Measurements from ENCODE around the gene ZNF805.
A peak's percentile ranks its signal among the peaks of the same experiment; 100 is the strongest.
"Not testable (repeated sequence)": the region's sequence is repeated elsewhere in the genome, so short reads cannot be mapped to it uniquely, and the experiment has no call there.

ZNF805 gene

DNA sequence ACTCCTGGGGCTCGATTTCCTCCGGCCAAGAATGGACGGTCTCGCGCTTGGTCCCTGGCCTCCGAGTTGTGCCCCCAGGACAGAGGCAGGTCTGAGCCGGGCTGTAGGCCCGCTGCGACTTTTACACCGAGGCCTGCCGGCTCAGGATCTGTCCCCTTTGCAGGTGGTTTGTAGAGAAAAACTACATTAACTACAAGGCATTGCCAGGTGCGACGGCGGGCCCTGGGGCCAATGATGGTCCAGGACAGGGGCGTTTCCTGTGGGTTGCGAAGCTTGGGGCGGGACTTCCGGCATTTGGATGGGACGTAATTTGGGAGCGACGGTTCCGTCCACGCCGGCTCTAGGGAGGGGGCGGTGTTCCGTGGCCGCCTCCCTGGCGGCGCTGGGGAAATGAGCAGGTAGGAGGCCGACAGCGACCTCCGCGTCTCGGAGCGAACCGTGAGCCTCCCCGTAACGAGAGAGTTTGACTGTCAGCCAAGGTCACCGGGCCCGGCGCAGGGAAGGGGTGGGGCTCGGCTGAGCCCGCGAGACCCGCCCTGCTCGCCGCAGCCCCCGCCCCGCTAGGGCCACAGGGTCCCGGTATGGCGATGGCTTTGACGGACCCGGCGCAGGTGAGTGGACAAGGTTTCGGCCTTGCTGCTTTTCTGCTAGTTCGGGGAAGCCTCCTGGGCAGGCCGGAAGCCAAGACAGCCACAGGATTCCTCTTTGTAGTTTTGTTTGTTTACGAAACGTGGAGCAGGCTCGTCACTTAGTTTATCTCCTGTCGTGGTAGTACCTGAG is at the start of gene ZNF805:
Gene ZNF805, plus strand, starts transcription at position 322 of the 780 bp plus-strand sequence. Its CDS starts 260 bp downstream, at position 582.
- peak; percentile 73 for DNase-seq (ENCODE audit: low read depth)

DNA sequence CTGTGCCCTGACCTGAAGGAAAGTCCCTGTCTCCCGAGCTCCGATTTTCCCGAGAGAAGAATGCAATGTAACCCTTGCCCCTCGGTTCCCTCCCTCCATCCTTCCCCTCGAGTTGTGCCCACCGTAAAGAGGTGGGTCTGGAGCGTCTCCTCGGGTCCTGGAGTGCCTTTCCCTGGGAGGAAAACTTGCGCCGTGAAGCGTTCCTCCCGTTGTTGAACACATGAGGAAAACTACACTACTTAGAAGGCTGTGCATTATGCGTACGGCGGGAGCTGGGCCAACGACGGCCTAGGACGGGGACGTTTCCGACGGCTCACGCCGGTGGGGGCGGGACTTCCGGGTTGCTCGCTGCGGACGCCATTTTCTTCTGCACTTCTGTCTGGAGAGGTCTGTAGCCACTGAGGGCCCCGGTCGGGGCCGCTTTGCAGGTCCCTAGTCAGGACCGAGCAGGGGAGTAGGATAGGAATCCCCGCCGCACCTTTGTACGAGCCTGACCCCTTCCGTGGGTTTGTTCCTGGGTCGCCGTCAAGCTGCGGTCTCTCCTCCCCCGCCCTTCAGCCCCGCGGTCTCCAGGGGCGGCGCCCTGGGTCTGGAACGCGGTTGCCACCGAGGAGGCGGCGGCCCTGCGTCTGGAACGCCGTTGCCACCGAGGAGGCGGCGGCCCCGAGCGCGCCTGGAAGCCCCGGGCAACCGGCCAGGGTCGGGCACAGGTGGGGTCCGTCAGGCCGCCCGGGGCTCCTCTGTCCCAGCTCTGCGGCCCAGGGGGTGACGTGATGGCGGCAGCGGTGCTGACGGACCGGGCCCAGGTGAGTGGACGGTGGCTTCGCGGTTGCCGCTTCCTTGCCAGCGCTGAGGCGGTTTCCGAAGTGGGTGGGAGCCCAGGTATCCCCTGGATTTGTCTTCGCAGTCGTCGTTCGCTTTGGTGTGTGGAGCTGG is 49.0 kb upstream of the ZNF805 start, which contains the start of gene ZNF264:
Gene ZNF264, plus strand, starts transcription at position 360 of the 936 bp plus-strand sequence. Its CDS starts 414 bp downstream, at position 774.
- peak; percentile 70 for DNase-seq (ENCODE audit: low read depth)

DNA sequence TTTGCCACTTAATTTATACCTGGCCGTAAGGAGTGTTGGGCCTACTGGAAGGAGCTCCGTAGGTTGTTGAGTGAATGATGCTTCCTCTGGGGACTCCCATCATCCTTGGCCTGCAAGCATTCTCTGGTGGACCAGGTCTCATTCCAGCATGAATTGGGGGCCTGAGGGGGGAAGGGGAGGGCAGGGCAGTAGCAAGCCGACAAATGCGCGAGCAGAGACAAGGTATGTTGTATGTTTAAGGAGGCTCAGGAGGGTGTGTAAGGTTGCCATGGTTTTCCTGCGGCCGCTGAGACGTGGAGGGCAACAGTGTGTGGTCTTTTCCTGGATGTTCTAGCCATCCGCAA is 48.4 kb upstream of the ZNF805 start:
- DNase-seq (ENCODE audit: low read depth), result no peak

DNA sequence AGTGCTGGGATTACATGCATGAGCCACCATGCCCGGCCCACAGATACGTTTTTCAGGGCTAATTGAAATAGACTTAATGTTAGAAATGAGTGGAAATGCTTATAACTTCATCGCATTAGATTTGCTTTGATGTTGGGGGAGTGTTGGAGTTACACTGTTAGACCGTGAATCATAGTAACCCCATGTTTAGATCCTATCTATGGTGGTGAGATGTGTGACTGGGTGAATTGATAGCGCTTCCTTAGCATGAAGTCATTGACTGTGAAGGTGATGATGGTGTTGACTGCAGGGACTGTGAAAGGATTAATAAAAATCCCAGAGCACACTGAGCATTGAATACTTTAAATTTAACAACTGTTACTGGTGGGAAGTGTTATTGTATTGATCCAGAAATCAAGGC is 47.4 kb upstream of the ZNF805 start:
- no peak for DNase-seq (ENCODE audit: low read depth)

DNA sequence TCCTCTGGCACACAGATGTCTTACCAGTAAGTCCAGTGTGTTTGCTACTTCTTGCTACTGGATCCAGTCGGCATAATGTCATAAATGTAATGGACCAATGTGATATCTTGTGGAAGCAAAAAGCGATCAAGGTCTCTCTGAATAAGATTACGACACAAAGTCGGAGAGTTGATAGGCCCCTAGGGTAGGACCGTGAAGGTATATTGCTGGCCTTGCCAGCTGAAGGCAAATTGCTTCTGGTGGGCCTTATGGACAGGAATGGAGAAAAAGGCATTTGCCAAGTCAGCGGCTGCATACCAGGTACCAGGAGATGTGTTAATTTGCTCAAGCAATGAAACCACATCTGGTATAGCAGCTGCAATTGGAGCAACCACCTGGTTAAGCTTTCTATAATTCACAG is 42.6 kb upstream of the ZNF805 start:
- DNase-seq (ENCODE audit: low read depth), result not testable (repeated sequence)

DNA sequence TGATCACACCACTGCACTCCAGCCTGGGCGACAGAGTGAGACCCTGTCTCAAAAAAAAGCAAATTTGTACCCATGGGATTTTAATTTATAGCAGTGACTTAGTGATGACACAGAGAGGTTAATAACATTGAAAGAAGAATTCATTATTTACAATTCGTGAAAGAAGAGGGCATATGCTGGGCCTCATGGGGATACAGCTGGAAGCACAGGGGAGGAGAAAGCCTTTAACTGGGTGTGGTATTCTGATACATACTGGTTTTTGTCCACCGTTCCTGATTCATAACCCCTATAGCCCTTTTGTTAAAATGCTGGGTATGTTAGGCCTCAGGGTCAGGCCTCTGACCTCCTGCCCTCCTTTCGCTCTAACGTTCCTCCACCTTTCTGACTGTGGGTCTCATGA is 38.3 kb upstream of the ZNF805 start:
- DNase-seq (ENCODE audit: low read depth), result no peak

DNA sequence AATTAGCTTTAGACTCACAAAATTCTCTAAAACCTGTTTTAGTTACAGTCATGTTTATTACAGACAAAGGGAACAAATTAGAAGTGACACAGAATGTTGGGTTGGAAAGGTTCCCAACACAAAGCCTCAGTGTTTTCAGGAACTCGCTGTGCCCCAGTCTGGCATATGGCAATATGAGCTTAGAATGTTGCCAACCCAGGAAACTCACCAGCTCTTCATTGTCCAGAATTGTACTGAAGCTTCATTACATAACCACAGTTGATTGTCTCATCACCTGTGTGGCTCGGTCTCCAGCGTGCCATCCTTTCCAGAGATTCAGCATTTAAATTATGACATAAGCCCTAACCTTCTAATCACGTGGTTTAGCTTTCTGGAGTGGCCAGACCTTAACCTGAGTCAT is 30.1 kb upstream of the ZNF805 start:
- no peak for DNase-seq (ENCODE audit: low read depth)

DNA sequence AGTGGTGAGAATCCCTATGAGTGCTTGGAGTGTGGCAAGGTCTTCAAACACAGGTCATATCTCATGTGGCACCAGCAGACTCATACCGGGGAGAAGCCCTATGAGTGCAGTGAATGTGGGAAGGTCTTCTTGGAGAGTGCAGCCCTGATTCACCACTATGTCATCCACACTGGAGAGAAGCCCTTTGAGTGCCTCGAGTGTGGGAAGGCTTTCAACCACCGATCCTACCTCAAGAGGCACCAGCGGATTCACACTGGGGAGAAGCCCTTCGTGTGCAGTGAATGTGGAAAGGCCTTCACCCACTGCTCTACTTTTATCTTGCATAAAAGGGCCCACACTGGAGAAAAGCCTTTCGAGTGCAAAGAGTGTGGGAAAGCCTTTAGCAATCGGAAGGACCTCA is 28.3 kb upstream of the ZNF805 start:
- DNase-seq (ENCODE audit: low read depth), result no peak

DNA sequence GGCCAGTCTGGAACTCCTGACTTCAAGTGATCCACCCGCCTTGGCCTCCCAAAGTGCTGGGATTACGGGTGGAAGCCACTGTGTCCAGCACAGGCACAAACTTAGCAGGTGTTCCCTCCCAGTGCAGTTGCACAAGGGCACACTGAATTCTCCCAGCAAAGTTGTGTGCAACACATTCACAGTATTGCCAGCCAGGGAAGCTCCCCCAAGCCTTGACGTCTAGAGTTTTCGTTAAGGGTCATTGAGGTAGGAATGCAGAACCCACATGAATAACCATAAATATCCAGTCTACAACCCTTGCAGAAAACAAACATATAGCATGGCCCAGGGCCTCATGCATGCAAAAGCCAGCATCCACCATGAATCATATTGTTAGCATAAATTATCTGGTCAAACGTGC is 12.9 kb upstream of the ZNF805 start:
- no peak for DNase-seq (ENCODE audit: low read depth)

DNA sequence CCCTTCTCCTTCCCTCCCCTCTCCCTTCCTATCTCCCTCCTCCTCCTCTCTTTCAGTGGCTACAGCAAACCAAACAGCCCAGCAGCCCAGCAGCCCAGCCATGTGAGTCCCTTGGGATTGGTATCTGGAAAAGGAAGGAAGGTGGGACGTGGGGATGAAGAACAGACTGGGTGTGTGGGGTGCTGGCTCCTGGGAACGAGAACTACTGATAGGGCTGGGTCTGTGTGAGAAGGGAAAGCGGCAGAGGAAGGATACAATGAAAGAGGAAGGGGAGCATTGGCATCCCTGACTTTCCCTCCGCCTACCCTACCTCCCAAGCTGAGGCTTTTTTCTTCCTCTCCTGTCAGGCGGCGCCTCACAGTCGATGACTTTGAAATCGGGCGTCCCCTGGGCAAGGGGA is 8.7 kb upstream of the ZNF805 start:
- no peak for DNase-seq (ENCODE audit: low read depth)

DNA sequence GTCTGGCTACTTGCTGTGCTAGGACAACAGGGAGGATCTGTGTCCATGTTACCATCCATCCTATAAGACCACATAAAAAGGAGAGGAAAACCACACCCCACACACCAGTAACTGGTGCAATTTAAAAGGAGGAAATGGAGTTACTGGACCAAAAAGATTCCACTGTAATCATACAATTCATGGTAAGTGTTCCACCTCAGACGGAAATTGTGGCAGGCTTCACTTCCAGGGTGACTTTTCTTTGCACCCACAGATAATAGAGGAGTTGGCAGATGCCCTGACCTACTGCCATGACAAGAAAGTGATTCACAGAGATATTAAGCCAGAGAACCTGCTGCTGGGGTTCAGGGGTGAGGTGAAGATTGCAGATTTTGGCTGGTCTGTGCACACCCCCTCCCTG is 7.2 kb upstream of the ZNF805 start:
- DNase-seq (ENCODE audit: low read depth), result no peak

DNA sequence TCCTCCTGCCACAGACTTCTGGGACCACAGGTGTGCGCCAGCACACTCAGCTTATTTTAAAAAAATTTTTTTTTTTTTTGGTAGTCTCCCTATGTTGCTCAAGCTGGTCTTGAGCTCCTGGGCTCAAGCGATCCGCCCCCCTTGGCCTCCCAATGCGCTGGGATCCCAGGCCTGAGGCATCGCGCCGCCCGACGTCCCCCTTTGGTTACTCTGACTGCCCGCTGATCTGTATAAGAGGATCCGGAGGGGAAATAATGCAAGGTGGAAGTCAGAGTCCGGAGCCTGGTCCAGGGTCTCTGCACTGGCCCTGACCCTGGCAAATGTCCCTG is 486 bp upstream of the ZNF805 start:
- DNase-seq (ENCODE audit: low read depth), result no peak

DNA sequence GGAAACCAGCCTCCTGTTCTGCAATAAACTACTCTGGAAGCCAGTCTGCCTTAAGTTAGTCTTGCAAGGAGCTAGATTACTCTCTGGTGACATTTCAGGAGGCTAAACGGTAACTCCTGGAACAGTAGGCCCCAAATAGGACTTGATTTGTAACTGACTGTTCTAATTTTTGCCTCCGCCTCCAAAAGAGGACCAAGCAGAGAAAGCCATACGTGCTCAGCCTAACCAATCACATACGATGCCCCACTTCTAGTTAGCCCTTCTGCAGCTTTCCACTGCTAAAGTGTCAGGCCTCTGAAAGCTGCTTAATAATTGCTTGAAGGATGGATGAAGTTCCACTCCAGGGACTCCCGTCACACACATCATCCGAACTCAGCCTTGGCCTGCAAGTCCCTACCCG is 744 bp downstream of the ZNF805 start:
- no peak for DNase-seq (ENCODE audit: low read depth)

DNA sequence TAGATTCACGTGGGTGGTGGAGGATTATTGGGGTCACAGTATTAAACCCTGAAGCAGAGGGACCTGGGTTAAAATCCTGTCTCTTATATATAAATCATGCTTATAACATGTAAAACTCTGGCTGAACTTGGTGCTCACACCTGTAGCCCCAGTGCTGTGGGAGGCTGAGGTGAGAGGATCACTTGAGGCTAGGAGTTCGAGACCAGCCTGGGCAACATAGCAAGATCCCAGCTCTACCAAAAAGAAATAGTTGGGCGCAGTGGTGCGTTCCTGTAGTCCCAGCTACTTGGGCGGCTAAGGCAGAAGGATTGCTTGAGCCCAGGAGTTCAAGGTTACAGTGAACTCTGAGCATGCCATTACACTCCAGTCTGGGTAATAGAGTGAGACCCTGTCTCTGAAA is 2.4 kb downstream of the ZNF805 start:
- no peak for DNase-seq (ENCODE audit: low read depth)

DNA sequence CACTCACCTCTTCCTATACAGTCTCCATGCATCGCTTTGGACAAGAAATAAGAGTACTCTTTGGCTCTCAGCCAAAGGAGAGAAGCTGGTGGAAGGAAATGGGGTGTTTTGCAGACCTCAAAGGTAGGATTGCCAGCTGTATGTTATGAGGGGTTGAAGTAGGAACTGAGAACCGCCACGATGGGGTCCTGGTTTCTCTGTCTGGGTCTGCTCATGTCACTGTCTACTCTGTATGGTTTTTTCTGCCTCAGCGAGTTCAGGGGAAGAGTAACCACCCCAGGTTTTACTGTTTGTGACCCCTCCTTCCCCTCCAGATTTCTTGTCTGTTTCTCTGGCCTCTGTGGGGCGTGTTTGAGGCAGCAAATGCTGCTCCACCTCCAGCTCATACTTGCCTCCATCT is 4.1 kb downstream of the ZNF805 start:
- DNase-seq (ENCODE audit: low read depth), result no peak

DNA sequence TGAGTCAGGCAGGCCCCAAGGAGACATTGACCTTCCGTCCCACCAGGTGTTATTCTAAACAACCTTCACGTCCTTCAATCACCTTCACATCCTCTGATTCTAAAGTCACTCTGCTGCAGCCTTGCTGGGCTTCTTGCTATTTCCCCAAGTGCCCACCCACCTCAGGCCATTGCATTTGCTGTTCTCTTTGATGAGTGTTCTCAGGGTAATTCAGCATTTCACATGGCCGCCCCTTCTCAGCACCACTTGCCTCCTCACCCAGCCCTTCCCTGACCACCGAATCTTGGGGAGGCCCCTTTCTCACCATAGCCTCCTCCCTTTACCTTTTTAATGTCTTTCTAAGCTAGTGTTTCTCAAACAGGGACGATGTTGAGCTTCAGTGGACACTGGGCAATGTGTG is 4.6 kb downstream of the ZNF805 start:
- DNase-seq (ENCODE audit: low read depth), result no peak

DNA sequence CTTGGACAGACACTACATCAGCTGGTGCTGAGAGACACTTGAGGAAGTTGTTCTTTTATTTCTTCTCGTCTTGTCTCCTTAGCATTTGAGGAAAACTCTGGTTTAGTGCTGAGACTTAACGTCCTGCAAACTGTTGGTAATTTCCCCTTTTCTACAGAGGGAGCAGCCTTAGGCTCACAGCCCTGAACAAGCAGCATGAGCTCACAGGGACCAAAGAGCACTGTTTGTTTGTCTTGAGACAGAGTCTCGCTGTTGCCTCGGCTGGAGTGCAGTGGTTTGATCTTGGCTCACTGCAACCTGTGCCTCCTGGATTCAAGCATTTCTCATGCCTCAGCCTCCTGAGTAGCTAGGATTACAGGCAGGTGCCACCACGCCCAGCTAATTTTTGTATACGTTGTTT is 5.5 kb downstream of the ZNF805 start:
- no peak for DNase-seq (ENCODE audit: low read depth)

DNA sequence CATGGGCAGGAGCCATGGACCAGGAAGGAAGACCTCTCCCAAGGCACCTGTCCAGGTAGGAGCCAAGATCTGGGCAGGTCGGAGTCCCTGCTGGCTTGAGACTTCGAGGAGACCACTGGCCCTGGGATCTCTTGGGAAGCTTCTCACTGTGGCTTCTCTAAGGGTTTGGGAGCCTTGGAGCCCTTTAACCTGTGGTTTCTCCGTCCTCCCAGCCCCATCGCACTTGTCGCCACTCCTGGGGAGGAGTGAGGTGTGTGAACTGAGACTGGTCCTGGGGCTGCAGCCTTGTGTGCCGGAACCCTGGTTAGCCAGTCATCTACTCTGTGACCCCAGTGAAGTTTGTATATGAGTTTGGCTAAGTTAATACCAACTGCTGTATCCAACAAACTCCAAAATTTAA is 8.2 kb downstream of the ZNF805 start:
- DNase-seq (ENCODE audit: low read depth), result no peak

DNA sequence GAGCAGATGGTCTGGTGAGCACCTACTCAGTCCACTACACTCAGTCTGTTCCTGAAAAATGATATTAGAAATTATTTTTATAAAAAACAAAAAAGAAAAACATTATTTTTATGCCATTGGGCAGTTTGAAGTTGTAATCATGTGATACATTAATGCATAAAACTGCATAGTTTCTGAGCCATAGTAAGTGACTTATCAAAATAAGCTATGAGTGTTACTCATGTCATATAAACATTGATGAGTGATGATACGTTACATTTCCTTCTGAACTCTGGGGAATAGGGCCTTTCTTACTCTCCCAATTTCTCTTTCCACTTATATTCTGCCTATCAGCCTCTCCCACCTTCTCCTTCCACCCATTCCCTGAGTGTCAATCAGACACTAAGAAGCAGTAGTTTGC is 8.9 kb downstream of the ZNF805 start:
- DNase-seq (ENCODE audit: low read depth), result no peak

DNA sequence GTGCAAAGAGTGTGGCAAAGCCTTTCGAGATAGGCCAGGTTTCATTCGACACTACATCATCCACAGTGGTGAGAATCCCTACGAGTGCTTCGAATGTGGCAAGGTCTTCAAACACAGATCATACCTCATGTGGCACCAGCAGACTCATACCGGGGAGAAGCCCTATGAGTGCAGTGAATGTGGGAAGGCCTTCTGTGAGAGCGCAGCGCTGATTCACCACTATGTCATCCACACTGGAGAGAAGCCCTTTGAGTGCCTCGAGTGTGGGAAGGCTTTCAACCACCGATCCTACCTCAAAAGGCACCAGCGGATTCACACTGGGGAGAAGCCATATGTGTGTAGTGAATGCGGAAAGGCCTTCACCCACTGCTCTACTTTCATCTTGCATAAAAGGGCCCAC is 13.3 kb downstream of the ZNF805 start:
- not testable (repeated sequence) for DNase-seq (ENCODE audit: low read depth)

DNA sequence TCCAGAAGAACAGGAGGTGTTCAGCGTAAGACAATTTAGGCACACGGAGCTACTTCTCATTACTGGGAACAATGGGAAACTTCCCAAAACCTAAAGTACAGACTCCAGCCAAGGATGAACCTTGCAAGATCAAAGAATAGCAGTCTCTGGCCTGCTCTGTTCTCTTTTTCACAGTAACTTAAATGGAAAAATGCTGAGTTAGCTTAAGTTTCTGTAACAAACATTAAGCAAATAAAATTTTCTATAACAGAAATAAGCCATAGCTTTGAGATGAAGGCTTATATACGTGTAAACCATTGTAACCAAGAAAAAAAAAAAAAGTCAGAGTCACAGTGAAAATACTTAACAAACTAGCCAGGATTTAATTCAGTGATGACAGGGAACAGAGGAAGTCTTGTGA is 21.6 kb downstream of the ZNF805 start:
- no peak for DNase-seq (ENCODE audit: low read depth)

DNA sequence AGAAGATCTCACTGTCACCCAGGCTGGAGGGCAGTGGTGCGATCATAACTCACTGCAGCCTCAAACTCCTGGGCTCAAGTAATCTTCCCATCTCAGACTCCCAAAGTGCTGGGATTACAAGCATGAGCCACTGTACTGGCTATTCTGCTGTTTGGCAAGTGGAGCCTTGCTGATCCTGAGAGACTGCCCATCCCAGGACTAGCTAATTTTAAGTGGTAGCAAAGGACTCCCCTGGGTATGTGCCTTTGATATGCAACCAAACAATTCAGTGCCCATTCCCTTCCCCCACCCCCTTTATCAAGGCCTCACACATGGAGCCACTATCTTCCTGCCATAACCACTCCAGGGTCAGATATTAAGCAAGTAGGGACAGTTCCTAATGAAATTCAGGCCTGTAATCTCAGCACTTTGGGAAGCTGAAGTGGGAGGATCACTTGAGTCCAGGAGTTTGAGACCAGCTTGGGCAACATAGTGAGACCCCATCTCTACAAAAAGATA is 22.9 kb downstream of the ZNF805 start:
- peak; percentile 41 for DNase-seq (ENCODE audit: low read depth)

DNA sequence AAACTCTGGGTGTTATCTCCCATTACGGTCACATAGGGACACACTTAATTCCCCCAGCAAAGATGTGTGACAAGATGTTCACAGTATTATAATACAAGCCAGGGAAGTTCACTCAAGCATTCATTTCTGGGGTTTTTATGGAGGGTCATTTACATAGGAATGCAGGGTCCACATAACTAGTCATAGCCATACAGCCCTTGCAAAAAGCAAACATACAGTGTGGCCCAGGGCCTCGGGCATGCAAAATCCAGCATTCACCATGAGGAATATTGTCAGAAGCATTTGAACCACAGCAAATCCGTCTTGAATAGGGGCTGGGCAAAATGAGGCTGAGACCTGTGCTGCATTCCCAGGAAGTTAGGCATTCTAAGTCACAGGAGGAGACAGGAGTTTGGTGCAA is 26.9 kb downstream of the ZNF805 start:
- no peak for DNase-seq (ENCODE audit: low read depth)

Measured in CMK (cell line).